ENCODE measurements around the gene ACTR2.

GRCh38 chr2:65182570-65182969 is 45.1 kb upstream of the ACTR2 start:
- TF ChIP-seq POLR2A (IDR thresholded peaks at IDR 0.05; ENCODE audit: low read depth, low read length), result no peak
- no peak for TF ChIP-seq TAF1 (IDR thresholded peaks at IDR 0.05; ENCODE audit: borderline replicate concordance, low read depth, low read length)
